HS-5 (cell line): ENCODE results near the gene PATL1.
"Not testable (repeated sequence)": the region's sequence is repeated elsewhere in the genome, so short reads cannot be mapped to it uniquely, and the experiment has no call there.

Experiments
- DNase-seq: peaks from one replicate; pipeline ENCODE4 v3.0.0-alpha.2; 2012; ENCODE audit warnings: low read depth

PATL1 gene, protein sequence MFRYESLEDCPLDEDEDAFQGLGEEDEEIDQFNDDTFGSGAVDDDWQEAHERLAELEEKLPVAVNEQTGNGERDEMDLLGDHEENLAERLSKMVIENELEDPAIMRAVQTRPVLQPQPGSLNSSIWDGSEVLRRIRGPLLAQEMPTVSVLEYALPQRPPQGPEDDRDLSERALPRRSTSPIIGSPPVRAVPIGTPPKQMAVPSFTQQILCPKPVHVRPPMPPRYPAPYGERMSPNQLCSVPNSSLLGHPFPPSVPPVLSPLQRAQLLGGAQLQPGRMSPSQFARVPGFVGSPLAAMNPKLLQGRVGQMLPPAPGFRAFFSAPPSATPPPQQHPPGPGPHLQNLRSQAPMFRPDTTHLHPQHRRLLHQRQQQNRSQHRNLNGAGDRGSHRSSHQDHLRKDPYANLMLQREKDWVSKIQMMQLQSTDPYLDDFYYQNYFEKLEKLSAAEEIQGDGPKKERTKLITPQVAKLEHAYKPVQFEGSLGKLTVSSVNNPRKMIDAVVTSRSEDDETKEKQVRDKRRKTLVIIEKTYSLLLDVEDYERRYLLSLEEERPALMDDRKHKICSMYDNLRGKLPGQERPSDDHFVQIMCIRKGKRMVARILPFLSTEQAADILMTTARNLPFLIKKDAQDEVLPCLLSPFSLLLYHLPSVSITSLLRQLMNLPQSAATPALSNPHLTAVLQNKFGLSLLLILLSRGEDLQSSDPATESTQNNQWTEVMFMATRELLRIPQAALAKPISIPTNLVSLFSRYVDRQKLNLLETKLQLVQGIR

GRCh38 chr11:59668950-59669610 lies at the start of gene PATL1:
TSS of gene PATL1 (minus strand) at chr11:59669037. CDS start at chr11:59668895, 142 bp downstream.
- peak; percentile 96 for DNase-seq

DNA sequence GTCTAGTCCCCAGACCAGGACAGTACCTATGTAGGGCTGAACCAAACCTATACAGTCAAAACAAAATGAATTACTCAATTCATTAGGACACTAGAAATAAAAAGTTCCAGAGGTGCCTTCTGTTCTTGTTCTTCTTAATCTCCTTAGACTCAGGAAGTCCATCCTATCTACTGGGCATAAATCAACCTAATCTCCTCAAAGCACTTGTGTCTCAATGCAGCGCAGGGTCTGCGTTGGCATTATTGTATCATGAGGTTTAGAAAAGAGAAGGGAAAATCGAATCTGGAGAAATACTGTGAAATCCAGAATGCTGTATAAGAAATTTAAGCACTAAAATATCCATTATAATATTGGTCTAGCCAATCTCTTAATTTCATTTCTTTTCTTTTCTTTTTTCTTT lies 47.2 kb upstream of the PATL1 start:
- DNase-seq: no peak

DNA sequence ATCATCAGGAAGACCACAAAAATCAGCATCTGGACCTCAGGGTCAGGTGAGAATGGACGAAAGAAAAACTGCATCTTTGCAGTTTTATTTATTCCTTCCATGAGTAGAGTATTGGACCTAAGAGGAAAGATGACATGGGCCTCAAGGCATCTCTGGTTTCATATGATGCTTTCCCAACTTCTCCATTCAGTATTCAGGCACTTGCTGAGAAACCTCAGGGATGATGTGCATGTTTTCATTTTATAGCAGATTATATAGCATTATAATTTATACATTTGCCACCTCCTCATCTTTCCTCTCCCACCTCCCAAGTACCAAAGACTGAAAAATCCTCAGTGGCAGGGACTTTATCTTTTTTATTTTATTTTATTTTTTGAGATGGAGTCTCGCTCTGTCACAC lies 44.9 kb upstream of the PATL1 start, which contains the start of gene OR10V1:
Gene OR10V1 (minus strand): TSS at position 101 of the 400 bp plus-strand sequence. CDS start 0 bp downstream, at position 101.
- no peak for DNase-seq

DNA sequence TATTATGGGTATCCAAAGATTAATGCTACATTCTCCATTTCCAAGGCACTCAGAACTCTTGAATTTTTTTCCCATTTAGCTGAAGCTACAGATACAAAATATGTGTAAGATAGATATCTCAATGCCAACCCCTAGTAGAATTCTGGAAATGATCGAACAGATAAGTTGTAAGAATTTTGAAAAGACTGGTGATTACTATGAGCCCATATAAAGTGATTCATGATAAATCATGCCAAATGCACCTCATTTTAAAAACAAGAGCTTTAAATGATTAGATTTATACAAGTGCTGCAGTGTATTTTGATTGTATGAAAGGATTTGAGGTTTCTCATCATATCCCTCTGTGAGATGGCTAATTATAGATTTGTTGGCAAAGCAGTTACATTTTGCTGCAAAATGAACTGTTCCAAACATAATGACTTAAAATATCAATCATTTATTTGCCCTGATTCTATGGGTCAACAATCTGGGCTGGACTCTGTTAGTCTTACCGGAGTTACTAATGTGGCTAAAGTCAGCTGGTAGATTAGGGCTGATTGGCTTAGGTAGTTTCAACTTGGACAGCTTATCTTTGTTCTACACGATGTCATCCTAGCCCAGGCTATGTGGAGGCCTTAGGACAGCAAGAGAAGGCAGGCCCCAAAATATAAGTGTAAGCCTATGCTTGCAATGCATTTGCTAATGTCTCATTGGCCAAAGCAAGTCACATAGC lies 41.5 kb upstream of the PATL1 start:
- no peak for DNase-seq

DNA sequence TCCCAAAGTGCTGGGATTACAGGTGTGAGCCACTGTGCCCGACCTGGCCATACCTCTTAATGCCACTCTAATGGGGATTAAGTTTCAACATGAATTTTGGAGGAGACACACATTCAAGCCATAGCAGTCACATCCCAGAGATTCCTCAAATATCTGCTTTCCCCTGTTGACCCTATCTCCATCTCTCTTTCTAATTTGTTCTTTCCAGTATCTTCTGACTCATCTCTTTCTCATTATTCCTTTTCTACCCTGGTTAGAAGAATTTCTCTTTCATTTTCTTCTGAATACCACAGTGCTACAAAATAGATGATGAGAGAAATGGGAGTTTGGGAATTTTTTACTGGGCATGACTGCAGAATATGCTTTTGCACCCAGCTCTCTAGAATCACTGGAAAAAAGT lies 39.7 kb upstream of the PATL1 start:
- DNase-seq: no peak

DNA sequence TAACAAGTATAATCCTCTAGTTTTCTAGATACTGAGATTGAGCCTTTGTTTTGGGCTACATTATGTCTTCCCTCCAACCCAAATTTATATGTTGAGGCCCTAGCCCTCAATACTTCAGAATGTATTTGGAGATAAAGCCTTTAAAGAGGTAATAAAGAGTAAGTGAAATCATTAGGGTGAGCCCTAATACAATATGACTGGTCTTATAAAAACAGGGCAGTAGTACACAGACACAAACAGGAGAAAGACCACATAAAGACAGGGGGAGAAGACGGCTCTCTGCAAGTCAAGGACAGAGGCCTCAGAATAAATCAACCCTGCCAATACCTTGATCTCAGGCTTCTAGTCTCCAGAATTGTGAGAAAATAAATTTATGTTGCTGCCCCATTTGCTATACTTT lies 38.5 kb upstream of the PATL1 start:
- no peak for DNase-seq

- DNase-seq: peak; percentile 88
Measured at GRCh38 chr11:59706518-59707285, 37.9 kb upstream of the PATL1 start.

DNA sequence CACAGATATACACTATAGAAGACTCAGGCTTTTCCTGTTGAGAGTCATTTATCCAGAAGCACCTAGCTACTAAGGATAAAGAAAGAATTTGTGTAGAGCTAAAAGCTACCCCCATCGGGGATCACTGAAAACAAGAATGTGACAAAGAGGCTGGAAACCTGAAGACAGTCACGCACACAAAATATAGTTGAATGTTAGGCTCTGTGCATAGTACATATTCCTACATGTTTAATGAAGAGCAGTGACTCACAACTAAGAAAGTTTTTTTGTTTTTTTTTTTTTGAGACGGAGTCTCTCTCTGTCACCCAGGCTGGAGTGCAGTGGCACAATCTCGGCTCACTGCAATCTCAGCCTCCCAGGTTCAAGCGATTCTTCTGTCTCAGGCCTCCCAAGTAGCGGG lies 36.5 kb upstream of the PATL1 start:
- DNase-seq: no peak

DNA sequence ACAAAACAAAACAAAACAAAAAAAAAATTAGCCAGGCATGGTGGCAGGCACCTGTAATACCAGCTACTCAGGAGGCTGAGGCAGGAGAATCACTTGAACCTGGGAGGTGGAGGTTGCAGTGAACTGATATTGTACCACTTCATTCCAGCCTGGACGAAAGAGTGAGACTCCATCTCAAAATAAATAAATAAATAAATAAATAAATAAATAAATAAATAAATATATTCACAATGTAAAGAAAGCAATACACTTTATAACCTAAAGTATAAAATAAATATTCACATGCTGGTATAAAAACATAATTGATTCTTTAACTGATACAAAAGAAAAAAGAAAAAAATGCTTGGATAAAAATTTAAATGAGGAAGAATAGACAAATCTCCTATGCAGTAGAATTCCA lies 34.7 kb upstream of the PATL1 start:
- DNase-seq: not testable (repeated sequence)

- not testable (repeated sequence) for DNase-seq
Measured at GRCh38 chr11:59700157-59700556, 31.3 kb upstream of the PATL1 start.

GRCh38 chr11:59698506-59698905 lies 29.7 kb upstream of the PATL1 start:
- DNase-seq: no peak

GRCh38 chr11:59692915-59693314 lies 24.1 kb upstream of the PATL1 start:
- no peak for DNase-seq

GRCh38 chr11:59691156-59691555 lies 22.3 kb upstream of the PATL1 start:
- DNase-seq: no peak

GRCh38 chr11:59689015-59689414 lies 20.2 kb upstream of the PATL1 start:
- DNase-seq: no peak

DNA sequence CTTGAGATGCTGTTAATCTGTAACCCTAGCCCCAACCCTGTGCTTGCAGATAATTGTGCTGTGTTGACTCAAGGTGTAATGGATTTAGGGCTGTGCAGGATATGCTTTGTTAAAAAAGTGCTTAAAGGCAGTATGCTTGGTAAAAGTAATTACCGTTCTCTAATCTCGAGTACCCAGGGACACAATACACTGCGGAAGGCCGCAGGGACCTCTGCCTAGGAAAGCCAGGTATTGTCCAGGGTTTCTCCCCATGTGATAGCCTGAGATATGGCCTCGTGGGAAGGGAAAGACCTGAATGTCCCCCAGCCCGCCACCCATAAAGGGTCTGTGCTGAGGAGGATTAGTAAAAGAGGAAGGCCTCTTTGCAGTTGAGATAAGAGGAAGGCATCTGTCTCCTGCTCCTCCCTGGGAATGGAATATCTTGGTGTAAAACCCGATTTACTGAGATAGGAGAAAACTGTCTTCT lies 12.5 kb upstream of the PATL1 start:
- DNase-seq: not testable (repeated sequence)

GRCh38 chr11:59680287-59681154 lies 11.7 kb upstream of the PATL1 start:
- DNase-seq: peak; percentile 48

- no peak for DNase-seq
Measured at GRCh38 chr11:59679347-59679746, 10.5 kb upstream of the PATL1 start.

DNA sequence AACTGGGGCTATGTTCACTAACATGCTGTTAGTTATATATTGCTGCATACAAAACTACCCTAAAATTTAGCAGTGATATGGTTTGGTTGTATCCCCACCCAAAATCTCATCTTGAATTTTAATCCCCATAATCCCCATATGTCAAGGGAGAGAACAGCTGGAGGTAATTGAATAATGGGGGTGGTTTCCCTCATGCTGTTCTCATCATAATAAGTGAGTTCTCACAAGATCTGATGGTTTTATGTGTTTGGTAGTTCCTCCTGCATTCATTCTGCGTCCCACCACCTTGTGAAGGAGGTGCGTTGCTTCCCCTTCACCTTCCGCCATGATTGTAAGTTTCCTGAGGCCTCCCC lies 10.0 kb upstream of the PATL1 start:
- no peak for DNase-seq

- peak; percentile 20 for DNase-seq
Measured at GRCh38 chr11:59678118-59678812, 9.4 kb upstream of the PATL1 start.

DNA sequence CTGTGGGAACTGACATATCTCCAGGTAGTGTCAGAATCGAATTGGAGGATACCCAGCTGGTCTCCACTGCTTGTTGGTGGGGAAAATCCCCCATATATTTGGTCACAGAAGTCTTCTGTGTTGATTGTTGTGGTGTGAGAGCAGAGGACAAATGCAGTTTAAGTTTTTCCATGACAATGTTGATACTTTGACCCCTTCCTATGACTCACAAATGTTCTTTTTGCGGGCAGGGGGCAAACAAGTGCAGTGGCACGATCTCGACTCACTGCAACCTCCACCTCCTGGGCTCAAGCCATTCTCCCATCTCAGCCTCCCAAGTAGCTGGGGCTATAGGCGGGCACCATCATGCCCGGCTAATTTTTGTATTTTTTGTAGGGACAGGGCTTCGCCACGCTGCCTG lies 7.4 kb upstream of the PATL1 start:
- no peak for DNase-seq
